ENCODE measurements around the gene SLA2. TPM values are rescaled to one million over a fixed set of nuclear protein-coding genes. Genes with fewer than 3 reads are reported as not detected.
"Not testable (repeated sequence)": the region's sequence is repeated elsewhere in the genome, so short reads cannot be mapped to it uniquely, and the experiment has no call there.

The SLA2 gene
- total RNA-seq, 2 experiments from 2014 or later, result 70.6 to 73.4 TPM

DNA sequence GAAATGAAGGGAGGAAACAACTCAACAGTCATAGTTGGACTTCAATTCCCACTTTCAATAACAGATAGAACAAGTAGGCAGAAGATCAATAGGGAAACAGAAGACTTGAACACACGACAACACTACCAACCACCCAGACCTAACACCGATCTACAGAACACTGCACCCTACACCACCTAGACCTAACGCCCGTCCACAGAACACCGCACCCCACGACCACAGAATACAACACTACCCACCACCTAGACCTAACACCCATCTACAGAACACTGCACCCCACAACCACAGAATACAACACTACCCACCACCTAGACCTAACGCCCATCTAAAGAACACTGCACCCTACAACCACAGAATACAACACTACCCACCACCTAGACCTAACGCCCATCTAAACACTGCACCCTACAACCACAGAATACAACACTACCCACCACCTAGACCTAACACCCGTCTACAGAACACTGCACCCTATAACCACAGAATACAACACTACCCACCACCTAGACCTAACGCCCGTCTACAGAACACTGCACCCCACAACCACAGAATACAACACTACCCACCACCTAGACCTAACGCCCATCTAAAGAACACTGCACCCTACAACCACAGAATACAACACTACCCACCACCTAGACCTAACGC lies 81.8 kb downstream of the SLA2 start:
- H3K9me3 Mint-ChIP-seq, result peaks cover 10% of the 10 kb centered on the region
- not testable (repeated sequence) for H3K27me3 Mint-ChIP-seq, H3K4me3 Mint-ChIP-seq, H3K4me1 Mint-ChIP-seq, DNase-seq, H3K27ac Mint-ChIP-seq
- peaks cover 21% of the 10 kb centered on the region for H3K36me3 Mint-ChIP-seq

DNA sequence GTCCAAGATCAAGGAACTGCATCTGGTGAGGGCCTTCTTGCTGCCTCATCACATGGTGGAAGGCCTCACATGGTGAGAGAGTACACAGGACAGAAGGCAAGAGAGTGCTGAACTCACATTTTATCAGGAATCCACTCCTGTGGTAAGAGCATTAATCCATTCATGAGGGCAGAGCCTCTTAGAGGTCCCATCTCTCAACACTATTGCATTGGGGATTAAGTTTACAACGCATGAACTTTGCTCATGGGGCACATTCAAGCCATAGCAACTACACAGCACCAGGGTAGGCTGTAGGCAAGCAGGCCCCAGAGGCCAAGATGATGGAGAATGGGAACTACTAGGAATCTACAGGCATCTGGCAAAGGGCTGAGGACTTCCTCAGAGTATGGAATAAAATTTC lies 82.6 kb downstream of the SLA2 start:
- DNase-seq, result no peak
- H3K27me3 Mint-ChIP-seq, result no peaks in the 10 kb centered on the region
- H3K36me3 Mint-ChIP-seq, result peaks cover 21% of the 10 kb centered on the region
- H3K27ac Mint-ChIP-seq, result no peak overlapping the region
- H3K4me1 Mint-ChIP-seq, result peaks cover 2% of the 10 kb centered on the region
- no peak overlapping the region for H3K4me3 Mint-ChIP-seq
- peaks cover 10% of the 10 kb centered on the region for H3K9me3 Mint-ChIP-seq

DNA sequence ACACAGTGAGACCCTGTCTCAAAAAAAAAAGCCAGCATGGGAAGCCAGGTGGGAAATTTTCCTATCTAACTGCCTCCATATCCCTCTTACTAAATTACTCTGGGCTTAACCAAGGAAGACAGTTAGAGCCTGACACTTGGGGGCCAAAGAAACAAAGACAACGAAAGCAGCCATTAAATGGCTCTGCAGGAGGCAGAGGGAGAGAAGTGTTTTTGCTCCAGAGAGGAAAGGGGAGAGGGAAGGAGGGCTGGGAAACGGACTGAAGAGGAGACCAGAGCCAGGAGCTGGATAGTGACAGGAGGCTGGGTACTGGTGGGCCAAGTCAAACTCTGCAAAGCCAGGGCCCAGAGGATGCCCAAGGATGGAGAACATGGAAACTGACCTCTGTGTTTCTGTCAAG lies 83.3 kb downstream of the SLA2 start:
- H3K4me3 Mint-ChIP-seq, result no peak overlapping the region
- peaks cover 10% of the 10 kb centered on the region for H3K9me3 Mint-ChIP-seq
- H3K27me3 Mint-ChIP-seq, result no peaks in the 10 kb centered on the region
- no peak overlapping the region for H3K27ac Mint-ChIP-seq
- peaks cover 2% of the 10 kb centered on the region for H3K4me1 Mint-ChIP-seq
- DNase-seq, result no peak
- peaks cover 21% of the 10 kb centered on the region for H3K36me3 Mint-ChIP-seq

Other genes starting within 250 kb of the SLA2 start
- gene MYL9, start 104.7 kb downstream of the SLA2 start, total RNA-seq, result under 1 TPM in 1 of 2 experiments, not detected in 1; 0.12 TPM
- 10 to 100 TPM; 52.1 to 54.0 TPM for gene TGIF2, start 72.6 kb downstream of the SLA2 start, total RNA-seq
- 100 to 1,000 TPM; 124 to 127 TPM for gene RAB5IF, start 40.4 kb downstream of the SLA2 start, total RNA-seq
- gene NDRG3, start 99.9 kb upstream of the SLA2 start, total RNA-seq, result 10 to 100 TPM; 16.3 to 17.1 TPM
- 10 to 100 TPM; 19.9 to 21.8 TPM for gene DSN1, start 127.6 kb upstream of the SLA2 start, total RNA-seq
- not detected for gene TLDC2, start 229.9 kb upstream of the SLA2 start, total RNA-seq

Measured in activated naive CD8-positive, alpha-beta T cell treated with anti-CD3 and anti-CD28 coated beads for 36 hours (primary cell).